Measurements from ENCODE around the gene ZEB2. TPM values are rescaled to one million over a fixed set of nuclear protein-coding genes. Genes with fewer than 3 reads are reported as not detected.

The ZEB2 gene
- total and polyA plus RNA-seq, 10 of the 15 experiments (the other 5 are each of a cell fraction or from before 2014, with no cell fraction given): 0.14 to 3.2 (median 0.84) TPM

- H3K36me3 ChIP-seq (ENCODE audit: control insufficient read depth in 2 of 2, insufficient read depth in 2 of 2, low read length in 1 of 2): no peaks in the 10 kb centered on the region
- no peak overlapping the region for H3K27ac ChIP-seq (ENCODE audit: control insufficient read depth, insufficient read depth)
- H2AFZ ChIP-seq (ENCODE audit: control insufficient read depth, low read depth, low read length): no peak overlapping the region
- BruUV-seq (replicated peaks): no TSS peak
- in situ Hi-C loops (cut with MboI) (no loop called here), intact Hi-C loops (cut with micrococcal nuclease; ENCODE audit: unreplicated experiment) (loop anchor here (10.0 kb wide), 1 partner anchor 284 kb away; no protein-coding TSS in a partner anchor)
- H4K20me1 ChIP-seq (ENCODE audit: control insufficient read depth, insufficient read depth): peaks cover 4% of the 10 kb centered on the region; the same call in 1 of the 2 replicates
- H3K4me3 ChIP-seq: no peak overlapping the region
- peak overlapping the region; percentile 51; the same call in 1 of the 2 replicates for H3K4me2 ChIP-seq (ENCODE audit: control insufficient read depth, insufficient read depth)
- H3K79me2 ChIP-seq (ENCODE audit: control insufficient read depth, insufficient read depth, low read length): no peaks in the 10 kb centered on the region
- 22% methylated on average over 10 of the region's 10 CpGs for WGBS (ENCODE audit: insufficient coverage, insufficient replicate concordance, low lambda C conversion rate, missing lambda C conversion rate)
- FAIRE-seq (no peak), DNase-seq (ENCODE audit: low read depth, low spot score) (no peak), ATAC-seq (no peak; the same call in 1 of the 3 replicates)
- H3K4me1 ChIP-seq (ENCODE audit: control insufficient read depth, insufficient read depth, low read length): no peaks in the 10 kb centered on the region; the same call in 1 of the 2 replicates
- POLR2A ChIA-PET: interaction anchor here (0.7 kb wide), 1 partner anchor 32 kb away, joined by 3 read pairs; no protein-coding TSS in a partner anchor
- CTCF ChIA-PET: interaction anchor here (0.6 to 3.9 kb wide), 29 partner anchors 11 to 1035 kb away, joined by 3 to 32 read pairs (median 4); no protein-coding TSS in a partner anchor
- no peaks in the 10 kb centered on the region for H3K9me3 ChIP-seq (replicated peaks; ENCODE audit: control insufficient read depth, insufficient read depth, low read length)
- RAD21 ChIA-PET (ENCODE audit: unreplicated experiment): interaction anchor here (0.9 to 1.1 kb wide), 3 partner anchors 9 to 1304 kb away, joined by 3 to 4 read pairs (median 3); no protein-coding TSS in a partner anchor
- SMC1A ChIA-PET (ENCODE audit: uncharacterized antibody, unreplicated experiment): interaction anchor here (0.9 to 1.9 kb wide), 15 partner anchors 9 to 264 kb away, joined by 3 to 9 read pairs (median 4); no protein-coding TSS in a partner anchor
- H3K9ac ChIP-seq (ENCODE audit: control insufficient read depth, insufficient read depth, low read length): no peak overlapping the region
- H3K27me3 ChIP-seq (replicated peaks in 1 of 2; ENCODE audit: control insufficient read depth in 2 of 2, insufficient read depth in 2 of 2, low read length in 1 of 2): peaks cover 2 to 4% of the 10 kb centered on the region in 2 experiments; a peak in 1 of 4 replicates
- no peak for TF ChIP-seq BMI1 (IDR thresholded peaks at IDR 0.05; ENCODE audit: borderline replicate concordance)
- TF ChIP-seq CHD2 (IDR thresholded peaks at IDR 0.05; ENCODE audit: borderline replicate concordance, low read depth, low read length): no peak
- no peak for TF ChIP-seq IRF4 (IDR thresholded peaks at IDR 0.05; ENCODE audit: low read depth, low read length)
- no peak for TF ChIP-seq FOXM1 (IDR thresholded peaks at IDR 0.05; ENCODE audit: low read depth, low read length)
- TF ChIP-seq NR2C2 (IDR thresholded peaks at IDR 0.05; ENCODE audit: borderline replicate concordance, control insufficient read depth, insufficient read length, low read depth): no peak
- no peak for TF ChIP-seq NFYA (IDR thresholded peaks at IDR 0.05; ENCODE audit: borderline replicate concordance, low read depth, low read length)
- TF ChIP-seq CEBPZ (IDR thresholded peaks at IDR 0.05; ENCODE audit: low read depth, low read length): no peak
- TF ChIP-seq MLLT1 (IDR thresholded peaks at IDR 0.05): no peak
- TF ChIP-seq, protein P1, sequence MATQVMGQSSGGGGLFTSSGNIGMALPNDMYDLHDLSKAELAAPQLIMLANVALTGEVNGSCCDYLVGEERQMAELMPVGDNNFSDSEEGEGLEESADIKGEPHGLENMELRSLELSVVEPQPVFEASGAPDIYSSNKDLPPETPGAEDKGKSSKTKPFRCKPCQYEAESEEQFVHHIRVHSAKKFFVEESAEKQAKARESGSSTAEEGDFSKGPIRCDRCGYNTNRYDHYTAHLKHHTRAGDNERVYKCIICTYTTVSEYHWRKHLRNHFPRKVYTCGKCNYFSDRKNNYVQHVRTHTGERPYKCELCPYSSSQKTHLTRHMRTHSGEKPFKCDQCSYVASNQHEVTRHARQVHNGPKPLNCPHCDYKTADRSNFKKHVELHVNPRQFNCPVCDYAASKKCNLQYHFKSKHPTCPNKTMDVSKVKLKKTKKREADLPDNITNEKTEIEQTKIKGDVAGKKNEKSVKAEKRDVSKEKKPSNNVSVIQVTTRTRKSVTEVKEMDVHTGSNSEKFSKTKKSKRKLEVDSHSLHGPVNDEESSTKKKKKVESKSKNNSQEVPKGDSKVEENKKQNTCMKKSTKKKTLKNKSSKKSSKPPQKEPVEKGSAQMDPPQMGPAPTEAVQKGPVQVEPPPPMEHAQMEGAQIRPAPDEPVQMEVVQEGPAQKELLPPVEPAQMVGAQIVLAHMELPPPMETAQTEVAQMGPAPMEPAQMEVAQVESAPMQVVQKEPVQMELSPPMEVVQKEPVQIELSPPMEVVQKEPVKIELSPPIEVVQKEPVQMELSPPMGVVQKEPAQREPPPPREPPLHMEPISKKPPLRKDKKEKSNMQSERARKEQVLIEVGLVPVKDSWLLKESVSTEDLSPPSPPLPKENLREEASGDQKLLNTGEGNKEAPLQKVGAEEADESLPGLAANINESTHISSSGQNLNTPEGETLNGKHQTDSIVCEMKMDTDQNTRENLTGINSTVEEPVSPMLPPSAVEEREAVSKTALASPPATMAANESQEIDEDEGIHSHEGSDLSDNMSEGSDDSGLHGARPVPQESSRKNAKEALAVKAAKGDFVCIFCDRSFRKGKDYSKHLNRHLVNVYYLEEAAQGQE (IDR thresholded peaks at IDR 0.05; ENCODE audit: low read depth, low read length): no peak
- no peak for TF ChIP-seq SIX5 (IDR thresholded peaks at IDR 0.05; ENCODE audit: low read depth, low read length, severe bottlenecking)
- no peak for TF ChIP-seq HCFC1 (IDR thresholded peaks at IDR 0.05; ENCODE audit: low read length)
- TF ChIP-seq JUNB (IDR thresholded peaks at IDR 0.05): no peak
- TF ChIP-seq NR2F1 (conservative IDR thresholded peaks at IDR 0.05): no peak
- no peak for TF ChIP-seq RB1 (IDR thresholded peaks at IDR 0.05; ENCODE audit: borderline replicate concordance)
- TF ChIP-seq ASH2L (IDR thresholded peaks at IDR 0.05; ENCODE audit: borderline replicate concordance, low read depth): no peak
- no peak for TF ChIP-seq JUND (IDR thresholded peaks at IDR 0.05; ENCODE audit: low read depth, low read length)
Observed at GRCh38 chr2:144448389-144449027, 71.4 kb downstream of the ZEB2 start.

All from GM12878 (cell line).